Stimulated activated CD8-positive, alpha-beta memory T cell treated with anti-CD3 and anti-CD28 coated beads, Interleukin-2, amount 100 ng/mL, for 1 hour (primary cell): ENCODE data around the gene TELO2.

Source experiments
- DNase-seq, 2 donors: peaks; one replicate each; pipeline ENCODE4 v3.0.0-alpha.2; 2020; ENCODE audit warnings: low read depth in 2 of 2

TELO2 gene

DNA sequence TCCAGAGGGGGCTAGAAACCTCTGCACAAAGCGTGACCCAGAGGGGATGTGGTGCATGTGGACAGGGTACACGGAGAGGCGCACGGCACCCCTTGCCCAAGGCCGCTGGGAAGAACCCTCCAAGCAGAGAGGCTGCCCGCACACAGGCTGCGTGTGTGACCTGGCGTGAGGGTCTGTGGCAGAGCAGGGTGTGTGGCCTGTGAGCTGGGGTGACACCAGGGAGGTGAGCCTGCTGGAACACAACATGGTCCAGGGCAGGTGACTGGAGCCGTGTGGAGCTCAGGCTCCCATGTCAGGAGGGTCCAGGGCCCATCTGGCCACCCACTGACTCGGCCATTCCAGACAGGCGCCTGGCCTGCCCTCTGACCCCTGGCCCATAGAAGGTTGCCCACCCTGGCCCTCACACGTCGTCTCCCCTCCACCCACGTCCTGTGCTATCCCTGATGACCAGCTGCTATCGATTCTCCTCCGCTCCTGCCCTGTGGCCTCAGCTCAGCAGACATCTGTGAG lies 25.5 kb downstream of the TELO2 start:
- DNase-seq = no peak

DNA sequence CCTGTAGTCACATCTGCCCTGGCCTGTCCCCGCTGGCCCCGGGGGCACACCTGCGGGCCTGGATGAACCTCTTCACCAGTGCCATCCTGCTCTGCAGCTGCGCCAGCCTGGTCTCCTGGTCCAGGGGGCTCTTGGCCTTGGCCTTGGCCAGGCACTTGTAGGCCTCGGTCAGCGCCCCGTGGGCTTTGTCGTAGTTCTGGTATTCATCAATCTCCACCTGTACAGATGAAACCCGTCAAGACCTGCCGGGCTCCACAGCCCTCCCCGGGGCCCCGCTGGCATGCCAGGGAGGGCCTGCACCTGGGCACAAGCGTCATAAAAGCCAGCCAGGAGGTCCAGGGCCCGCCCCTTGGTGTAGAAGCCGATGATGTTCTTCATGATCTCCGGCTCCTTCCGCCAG lies 26.7 kb downstream of the TELO2 start:
- no peak for DNase-seq

DNA sequence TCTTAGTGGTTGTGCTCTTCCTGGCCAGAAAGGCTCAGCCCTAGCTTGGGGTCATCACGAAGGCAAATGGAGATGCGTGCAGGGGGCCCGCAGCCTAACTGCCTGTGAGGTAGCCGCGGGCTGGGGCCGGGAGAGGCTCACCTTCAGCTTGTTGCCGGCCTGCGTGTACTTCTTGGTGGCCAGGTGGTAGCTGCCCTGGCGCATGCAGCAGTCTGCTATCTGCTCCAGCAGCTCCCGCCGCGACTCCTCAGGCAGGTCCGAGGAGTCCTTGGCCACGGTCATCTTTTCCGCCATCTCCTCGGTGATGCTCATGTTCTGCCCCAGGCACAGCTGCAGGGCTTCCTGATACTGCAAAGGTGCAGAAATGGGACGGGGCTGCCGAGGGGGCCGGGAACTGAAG lies 27.3 kb downstream of the TELO2 start:
- no peak for DNase-seq

DNA sequence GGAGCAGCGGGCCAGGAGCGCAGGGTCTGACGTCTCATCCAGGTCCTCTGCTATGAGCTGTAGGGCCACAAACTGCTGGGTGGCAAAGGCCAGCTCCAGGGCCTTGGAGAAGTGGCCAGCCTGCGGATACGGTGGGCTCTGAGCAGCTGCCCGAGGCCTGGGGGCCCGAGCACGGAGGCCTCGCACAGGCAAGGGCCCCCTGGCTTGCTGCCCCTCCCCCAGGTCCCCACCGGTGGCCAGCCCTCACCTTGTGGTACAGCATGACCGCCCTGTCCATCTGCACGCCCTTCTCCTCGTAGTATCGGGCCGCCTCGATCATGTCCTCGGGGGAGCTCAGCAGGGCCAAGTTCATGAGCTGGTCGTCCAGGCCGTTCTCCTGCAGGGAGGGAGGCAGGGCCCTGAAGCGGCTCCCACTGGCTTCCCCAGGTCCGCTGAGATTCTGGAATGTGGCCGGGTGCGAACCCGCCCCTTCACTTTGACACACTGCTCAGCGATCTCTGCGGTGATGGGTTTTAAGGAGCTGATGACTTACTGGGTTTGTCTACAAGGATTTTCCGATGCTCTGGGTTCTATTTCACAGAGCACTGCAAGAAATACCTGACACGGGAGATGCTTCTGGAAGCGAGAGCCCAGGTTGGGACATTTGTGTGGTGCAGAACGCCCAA lies 30.6 kb downstream of the TELO2 start:
- no peak for DNase-seq

DNA sequence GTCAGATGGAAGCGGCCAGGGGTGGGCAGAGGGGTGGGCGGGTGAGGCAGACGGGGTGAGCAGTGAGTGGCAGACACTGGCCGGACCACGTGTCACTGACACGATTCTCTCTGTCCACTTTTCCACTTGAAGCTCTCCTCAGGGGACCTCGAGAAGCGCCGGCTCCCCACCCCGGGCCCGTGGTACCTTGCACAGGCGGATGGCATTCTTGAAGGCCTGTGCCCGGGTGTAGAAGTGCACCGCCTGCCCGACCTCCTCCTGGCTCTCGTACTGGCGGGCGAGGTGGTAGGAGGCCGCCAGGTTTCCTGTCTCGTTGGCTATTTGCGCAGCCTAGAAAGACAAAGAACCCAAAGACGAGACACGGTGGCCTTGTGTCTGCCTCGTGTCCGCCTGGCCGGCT lies 31.2 kb downstream of the TELO2 start:
- DNase-seq = no peak

DNA sequence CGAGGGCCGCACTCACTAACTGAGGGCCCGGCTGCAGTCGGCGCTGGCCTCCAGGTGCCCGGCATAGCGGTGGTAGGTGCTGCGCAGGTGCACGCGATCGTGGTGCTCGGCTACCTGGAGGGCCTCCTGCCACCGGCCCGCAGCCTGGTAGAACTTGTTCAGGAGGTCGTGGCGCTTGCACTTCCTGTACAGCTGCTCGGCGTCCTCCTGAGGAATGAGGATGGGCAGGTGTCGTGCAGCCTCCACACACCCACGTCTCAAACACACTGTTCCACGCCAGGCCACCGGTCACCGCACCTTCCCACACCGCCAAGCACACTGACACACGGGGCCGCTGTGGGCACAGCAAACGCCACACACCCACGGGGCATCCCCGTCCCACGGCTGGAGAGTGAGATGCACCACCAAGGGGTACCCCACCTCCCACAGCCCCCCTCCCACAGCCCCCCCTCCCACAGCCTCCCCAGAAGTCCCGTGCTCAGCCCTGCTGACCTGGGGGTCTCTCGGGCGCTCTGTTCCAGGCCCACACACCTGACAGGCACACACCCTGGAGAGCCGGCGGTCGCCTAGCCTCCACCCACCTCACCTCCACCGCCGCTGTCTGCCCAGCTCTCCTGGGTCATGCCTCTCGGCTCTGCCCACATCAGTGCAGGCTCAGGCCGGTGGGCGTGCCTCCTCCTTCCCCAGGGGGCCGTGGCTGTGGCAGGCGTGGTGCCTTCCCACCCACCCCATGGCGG lies 32.9 kb downstream of the TELO2 start:
- DNase-seq = no peak

DNA sequence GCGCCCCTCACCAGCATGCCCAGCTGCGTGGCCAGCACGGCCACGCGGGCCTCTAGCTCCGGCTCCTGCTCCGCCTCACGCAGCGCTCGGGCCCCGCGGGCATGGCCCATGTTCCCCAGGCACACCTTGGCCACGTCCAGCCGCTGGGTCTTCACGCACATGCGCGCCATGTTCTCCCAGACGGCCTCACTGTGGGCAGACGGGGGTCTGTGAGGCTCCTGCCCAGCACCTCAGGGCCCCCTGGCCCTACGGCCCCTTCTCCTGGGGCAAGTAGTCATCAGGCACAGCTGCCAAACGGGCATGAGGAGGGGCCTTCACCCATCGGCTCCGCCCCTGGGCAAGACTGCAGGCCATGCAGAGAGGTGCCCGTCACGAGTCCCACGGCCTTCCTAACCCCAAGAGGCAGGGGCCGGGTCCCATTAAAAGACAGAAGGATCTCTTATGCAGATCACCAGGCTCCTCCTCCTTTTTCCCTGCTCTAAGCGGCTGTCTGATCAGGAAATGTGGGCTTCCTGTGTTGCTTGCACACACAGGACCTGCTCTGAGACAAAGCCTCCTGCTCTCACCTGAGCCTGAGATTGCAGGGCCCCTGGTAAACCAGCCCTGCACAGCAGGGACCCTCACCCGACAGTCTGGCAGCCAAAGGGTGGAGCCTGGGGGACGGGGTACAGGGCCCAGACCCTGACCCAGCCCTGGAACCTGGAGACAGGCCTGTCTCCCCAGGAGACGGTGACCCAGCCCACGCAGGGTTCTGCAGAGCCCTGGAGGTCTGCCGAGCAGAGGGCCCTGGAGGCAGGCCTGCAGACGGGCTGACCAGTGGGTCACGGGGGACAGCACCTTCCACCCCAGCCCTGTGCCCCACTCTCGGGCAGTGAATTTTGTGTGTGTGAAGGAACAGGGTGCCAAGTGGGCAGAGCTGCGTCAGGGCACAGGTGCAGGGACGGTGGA lies 33.7 kb downstream of the TELO2 start:
- no peak for DNase-seq

DNA sequence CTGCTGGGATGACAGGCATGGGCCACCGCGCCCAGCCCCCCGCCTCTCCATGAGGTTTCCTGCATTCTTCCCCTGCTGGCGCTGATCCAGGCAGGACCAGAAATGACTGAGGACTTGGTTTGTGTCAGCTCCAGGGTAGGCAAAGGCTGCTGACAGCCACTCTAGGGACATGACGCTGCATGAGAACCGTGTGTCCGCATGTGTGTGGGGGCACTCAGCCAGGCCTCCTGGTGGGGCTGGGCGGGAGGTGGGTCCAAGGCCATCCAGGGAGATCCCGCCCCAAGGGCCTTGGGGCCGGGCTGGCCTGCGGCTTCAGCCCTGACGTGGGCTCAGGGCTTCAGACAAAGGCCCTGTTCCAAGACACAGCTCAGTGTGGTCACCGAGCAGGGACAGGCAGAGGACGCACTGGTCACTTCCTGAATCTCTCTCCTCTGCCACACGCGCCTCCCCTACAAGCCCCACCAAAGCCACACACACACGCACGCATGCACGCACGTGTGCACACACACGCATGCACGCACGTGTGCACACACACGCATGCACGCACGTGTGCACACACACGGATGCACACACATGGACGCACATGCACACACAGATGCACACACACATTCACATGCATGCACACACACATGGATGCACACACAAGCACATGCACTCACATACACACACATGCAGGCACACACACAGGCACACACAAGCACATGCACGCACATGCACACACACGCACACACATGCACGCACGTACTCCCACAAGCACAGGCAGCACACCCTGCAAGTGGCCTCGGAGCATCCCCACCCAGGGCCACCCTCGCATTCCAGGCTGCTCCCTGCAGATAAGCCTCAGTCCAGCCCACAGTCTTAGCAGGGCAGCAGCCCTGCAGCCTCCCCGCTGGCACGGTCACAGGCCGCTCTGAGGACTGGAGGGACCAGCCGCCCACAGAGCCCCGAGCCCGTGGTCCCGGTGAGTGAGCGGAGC lies 35.0 kb downstream of the TELO2 start:
- no peak for DNase-seq

DNA sequence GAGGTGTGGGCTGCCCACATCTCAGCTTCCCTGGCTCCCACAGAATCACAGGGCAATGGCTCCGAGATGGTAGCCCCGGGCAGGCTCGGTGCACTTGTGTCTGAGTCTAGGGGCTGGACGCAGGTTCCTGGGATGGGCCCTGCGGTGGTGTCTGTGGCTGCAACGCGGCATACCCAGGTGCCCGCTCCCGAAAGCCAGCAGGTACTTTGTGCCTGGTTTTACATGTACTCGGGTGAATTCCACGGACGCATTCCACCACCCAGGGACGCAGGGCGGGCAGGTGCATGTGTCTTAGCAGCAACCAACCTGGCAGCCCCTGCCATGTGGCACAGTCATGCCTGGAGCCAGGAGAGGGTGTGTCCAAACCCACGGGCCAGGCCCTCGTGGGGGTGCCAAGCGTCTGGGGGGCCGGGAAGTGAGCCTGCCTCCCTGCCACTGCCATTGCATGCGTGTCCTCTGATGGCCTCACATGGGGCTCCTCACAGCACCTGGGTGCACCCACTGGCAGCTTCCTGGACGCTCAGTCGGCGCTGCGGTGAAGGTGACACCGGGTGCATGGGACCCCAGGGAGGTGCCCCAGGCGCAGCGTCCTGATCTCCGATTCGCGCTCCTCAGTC lies 35.9 kb downstream of the TELO2 start:
- DNase-seq = no peak

DNA sequence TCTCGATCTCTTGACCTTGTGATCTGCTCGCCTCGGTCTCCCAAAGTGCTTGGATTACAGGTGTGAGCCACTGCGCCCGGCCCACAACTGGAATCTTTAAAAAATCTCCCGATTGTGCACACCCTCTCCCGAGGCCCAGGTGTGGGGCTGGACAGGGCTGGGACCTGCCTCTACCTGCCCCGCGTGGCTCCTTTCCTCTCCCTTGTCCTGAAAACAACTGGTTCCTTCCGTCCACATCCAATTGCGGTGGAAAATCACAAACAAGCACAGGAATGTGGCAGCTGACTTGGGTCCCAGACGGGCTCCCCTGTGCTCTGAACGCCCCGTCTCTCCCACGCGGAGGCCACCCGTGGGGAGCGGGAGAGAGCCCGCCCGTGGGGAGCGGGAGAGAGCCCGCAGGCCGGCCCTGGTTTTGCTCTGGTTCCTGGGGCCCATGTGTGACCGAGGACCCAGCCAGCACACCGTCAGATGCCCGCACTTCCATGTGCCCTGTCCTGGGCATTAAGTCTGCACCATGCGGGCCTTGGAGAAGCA lies 37.3 kb downstream of the TELO2 start:
- no peak for DNase-seq

DNA sequence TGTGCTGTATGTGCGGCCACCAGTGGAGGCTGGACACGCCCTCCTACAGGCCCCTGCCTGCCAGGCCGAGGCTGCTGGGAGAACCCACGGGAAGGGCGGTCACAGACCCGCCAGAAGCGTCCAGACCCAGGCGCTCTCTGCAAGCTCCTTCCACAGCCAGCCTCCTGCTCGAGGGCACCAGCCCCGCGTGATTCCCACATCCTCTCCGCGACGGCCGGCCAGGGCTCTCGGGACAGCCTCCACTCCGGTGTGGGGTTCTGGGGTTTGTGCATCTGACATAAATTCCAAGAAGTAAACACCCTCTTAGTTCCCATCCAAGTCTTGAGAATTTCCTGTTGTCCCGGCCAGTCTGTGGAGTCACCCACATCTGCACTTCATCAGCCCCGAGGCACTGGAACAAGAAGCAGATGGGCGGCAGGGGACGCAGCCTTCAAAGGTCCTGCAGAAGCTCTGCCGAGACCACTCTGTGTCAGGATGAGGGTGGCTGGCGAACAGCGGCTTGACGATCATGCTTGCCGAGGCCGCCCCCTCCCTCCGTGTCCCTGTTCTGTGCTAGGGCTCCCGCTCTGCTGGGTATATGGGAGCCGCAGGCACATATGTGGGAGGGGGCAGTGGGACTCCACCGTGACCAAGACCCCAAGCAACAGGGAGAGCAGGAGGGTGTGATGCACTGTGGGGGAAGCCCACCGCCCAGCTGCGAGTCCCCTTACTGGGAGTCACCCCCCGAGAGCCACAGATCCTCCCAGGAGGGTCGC lies 37.9 kb downstream of the TELO2 start:
- DNase-seq = no peak

DNA sequence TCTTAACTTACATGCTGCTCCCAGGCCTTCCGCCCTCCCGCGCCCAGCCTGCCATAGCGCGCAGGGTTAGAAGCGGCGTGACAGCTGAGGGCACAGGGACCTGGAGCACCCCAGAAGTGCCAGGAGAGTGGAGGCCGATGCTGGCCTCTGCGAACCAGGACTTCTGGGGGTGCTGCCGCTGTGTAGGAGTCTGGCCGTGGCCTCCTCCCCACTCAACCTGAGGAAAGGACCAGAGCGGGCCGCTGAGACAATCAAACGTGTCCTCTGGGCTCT lies 38.4 kb downstream of the TELO2 start:
- DNase-seq = no peak

DNA sequence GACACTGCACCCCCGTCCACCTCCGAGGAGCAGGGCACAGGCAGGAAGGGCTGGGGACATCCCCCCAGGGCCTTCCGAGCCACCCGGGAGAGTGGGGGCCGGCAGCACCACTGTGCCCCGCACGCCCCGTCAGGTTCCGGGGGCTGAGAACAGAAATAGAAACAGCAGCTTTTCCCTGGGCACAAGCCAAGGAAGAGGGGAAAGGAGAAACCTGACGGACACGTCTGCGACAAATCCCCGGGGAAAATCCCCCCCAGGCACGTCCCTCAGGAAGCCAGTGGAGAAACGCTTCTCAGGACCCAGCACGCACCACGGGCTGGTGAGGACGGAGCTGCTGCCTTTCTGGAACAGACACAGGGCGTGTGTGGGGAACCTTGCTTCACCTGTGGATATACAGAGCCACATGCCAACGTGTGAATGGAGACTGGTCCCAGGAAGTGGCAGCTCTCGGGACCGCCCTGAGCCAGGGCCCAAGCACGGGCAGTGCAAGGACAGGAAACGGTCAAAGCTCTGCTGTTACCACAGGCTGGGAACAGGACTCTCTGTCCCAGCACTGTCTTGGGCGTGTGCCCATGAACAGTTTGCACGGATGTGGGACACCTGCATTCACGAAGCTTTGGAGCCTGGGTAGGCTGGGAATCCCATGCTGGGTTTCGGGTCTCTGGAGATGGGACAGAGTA lies 39.1 kb downstream of the TELO2 start:
- DNase-seq = no peak

DNA sequence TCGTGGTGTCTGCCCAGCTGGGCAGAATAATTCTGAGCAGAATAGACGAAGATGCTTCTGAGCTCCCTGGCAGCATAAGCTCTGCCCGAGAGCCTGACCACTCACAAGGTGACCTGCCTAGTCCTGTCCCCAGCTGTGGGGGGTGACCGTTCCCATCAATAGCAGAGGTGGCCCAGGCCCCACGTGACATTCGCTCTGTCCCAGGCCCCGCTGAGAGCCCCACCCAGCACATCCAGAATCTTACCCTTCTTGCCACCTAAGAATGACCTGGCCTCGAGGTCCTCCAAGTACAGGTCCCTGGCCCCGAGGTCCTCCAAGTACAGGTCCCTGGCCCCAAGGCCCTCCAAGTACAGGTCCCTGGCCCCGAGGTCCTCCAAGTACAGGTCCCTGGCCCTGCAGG lies 39.6 kb downstream of the TELO2 start:
- no peak for DNase-seq

DNA sequence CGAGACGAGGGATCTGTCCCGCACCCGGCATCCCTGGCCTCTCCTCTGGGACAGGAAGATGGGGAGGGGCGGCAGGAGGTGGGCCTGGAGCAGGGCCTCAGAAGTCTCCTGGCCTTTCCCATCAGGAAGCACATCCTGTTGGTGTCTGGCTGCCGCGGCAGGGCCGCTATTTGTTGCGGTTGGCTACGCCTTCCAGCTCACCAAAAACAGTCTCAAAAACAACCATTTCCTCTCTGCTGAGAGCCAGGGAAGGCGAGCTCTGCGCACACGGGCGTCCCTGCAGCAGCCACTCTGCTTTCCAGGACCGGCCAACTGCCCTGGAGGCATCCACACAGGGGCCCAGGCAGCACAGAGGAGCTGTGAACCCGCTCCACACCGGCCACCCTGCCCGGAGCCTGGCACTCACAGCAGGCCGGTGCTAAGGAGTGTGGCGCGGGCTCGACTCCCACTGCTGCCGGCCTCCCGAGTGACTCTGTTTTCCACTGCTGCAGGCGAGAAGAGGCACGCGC lies 40.3 kb downstream of the TELO2 start, which contains the start of gene TMEM204:
TSS of gene TMEM204 (plus strand) at position 224 of the 509 bp plus-strand sequence. CDS start 610 bp downstream, outside the sequence.
- DNase-seq = no peak

DNA sequence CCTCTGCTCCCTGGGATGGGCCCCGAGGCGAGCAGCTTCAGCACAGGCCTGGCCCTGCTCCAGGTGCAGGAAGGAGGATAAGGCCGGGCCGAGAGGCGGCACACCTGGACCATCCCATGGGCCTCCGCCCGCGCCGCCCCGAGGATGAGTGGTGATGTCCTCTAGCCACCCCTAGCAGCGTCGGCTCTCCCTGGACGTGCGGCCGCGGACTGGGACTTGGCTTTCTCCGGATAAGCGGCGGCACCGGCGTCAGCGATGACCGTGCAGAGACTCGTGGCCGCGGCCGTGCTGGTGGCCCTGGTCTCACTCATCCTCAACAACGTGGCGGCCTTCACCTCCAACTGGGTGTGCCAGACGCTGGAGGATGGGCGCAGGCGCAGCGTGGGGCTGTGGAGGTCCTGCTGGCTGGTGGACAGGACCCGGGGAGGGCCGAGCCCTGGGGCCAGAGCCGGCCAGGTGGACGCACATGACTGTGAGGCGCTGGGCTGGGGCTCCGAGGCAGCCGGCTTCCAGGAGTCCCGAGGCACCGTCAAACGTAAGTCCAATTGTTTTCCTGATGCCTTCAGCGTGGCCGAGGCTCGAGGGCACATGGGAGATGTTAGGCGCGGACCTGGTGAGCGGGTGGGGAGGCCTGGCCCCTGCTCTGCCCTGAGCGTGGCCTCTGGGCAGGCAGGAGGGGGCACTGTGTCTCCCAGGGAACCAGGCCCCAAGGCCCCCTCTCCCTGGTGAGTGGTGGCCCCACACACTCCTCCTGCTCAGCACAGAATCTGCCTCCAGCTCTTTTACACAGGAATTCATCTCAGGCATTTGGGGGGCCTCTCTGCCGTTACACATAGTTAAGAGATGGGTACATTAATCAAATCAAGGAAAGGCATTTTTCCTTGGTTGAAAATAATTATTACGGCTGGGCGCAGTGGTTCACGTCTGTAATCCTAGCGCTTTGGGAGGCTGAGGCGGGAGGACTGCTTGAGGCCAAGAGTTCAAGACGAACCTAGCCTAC lies 41.2 kb downstream of the TELO2 start:
- DNase-seq = no peak

DNA sequence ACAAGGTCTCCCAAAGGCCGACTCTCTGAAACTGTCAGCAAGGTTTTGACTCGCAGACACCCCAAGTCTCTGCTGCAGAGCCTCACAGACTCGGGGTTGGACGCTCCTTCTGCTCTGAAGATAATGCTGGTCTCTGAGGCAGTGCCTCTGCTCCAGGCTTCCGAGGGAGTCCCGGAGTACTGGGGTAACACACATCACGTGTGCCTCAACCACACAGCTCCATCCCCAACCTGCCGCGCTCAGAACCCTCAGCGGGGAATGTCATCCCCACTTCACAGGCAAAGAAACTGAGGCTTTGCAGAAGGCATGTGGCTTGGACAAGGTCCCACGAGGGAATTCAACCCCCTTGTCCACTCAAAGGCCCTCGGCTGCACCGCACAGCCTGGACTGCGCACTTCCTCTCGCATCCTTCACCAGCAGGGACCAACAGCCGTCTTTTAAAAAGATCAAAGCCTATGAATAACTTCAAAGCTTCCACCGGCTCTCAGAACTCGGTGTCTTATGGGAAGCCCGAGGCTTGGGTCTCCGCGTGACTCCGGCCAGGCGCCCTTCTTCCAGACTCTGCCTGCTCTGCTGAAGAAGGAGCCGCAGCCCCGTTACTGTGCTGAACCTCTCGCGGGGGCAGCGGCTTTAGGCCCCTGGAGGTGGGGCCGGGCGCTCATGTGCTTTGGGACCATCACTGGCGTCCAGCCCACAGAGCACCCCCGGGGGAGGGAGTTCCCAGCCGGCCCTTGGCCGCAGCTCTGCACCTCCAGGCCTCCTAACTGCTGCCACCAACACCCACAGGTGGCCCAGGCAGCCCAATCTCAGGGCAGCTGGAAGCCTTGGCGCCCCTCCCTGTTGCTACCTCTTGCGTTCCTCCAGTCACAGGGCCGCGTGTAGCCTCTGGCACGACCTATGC lies 42.5 kb downstream of the TELO2 start:
- DNase-seq = no peak
